HEK293 (cell line): Measurements from ENCODE around the gene SS18L1.

Experiments
- CTCF ChIA-PET: fragments of 350-600 bp; formaldehyde crosslinking; extraction: SDS; loops from one replicate; lab custom pipeline; 2021; ENCODE audit warnings: antibody characterized with exemption; lab: Yijun Ruan, JAX
- POLR2A ChIA-PET: fragments of 300-600 bp; formaldehyde crosslinking; extraction: SDS; loops from one replicate; lab custom pipeline; 2020; ENCODE audit warnings: antibody characterized with exemption, inconsistent platforms; lab: Yijun Ruan, JAX
- H3K27ac ChIP-seq: fragments of 200-500 bp; sonication (Bioruptor generic); 2 replicates; pipeline ENCODE4 v1.5.1; 2014; ENCODE audit warnings: low read depth, low read length, control low read depth, inconsistent platforms; ENCODE audit errors: extremely low read depth
- H3K36me3 ChIP-seq, 2 experiments: fragments of 200-500 bp in 1 of 2; sonication (Bioruptor generic) in 1 of 2; 1 replicate in 1 of 2; 2 replicates in 1 of 2; pipeline ENCODE4 v1.5.1; 2014 to 2017; ENCODE audit warnings: inconsistent platforms in 2 of 2, low read length in 2 of 2; ENCODE audit not compliant: control insufficient read depth in 2 of 2, insufficient read depth in 1 of 2
- H3K4me1 ChIP-seq: fragments of 200-500 bp; sonication (Bioruptor generic); 2 replicates; pipeline ENCODE4 v1.5.1; 2014; ENCODE audit warnings: mild to moderate bottlenecking, low read length, inconsistent platforms; ENCODE audit not compliant: control insufficient read depth, insufficient read depth
- H3K4me3 ChIP-seq: 2 replicates; pipeline ENCODE4 v1.5.1; 2011; ENCODE audit warnings: low read depth, mild to moderate bottlenecking, control low read depth, low read length, moderate library complexity
- H3K9me3 ChIP-seq: fragments of 200-500 bp; sonication (Bioruptor generic); 2 replicates; pipeline ENCODE4 v1.5.1; 2014; ENCODE audit warnings: low read depth, low read length, inconsistent platforms; ENCODE audit not compliant: control insufficient read depth, insufficient read depth
- BCL11A ChIP-seq: fragments of 450-650 bp; formaldehyde crosslinking; IDR thresholded peaks from 2 replicates; pipeline ENCODE4 v1.5.1; 2016; ENCODE audit warnings: low read depth, missing biosample characterization, missing genetic modification characterization
- KLF9 ChIP-seq: fragments of 450-650 bp; formaldehyde crosslinking; IDR thresholded peaks from 2 replicates; pipeline ENCODE4 v1.5.1; 2016; ENCODE audit warnings: missing biosample characterization, missing genetic modification characterization, low read depth
- YY2 ChIP-seq: fragments of 450-650 bp; formaldehyde crosslinking; IDR thresholded peaks from 2 replicates; pipeline ENCODE4 v1.5.1; 2016; ENCODE audit warnings: missing biosample characterization, missing genetic modification characterization
- ZEB2 ChIP-seq: fragments of 450-650 bp; formaldehyde crosslinking; IDR thresholded peaks from 2 replicates; pipeline ENCODE4 v1.5.1; 2016; ENCODE audit warnings: missing biosample characterization, missing genetic modification characterization
- ZNF157 ChIP-seq: fragments of 450-650 bp; formaldehyde crosslinking; IDR thresholded peaks from 2 replicates; pipeline ENCODE4 v1.5.1; 2016; ENCODE audit warnings: missing biosample characterization, missing genetic modification characterization
- ZNF202 ChIP-seq: fragments of 450-650 bp; formaldehyde crosslinking; IDR thresholded peaks from 2 replicates; pipeline ENCODE4 v1.5.1; 2016; ENCODE audit warnings: missing biosample characterization, missing genetic modification characterization, borderline replicate concordance
- ZNF221 ChIP-seq: fragments of 450-650 bp; formaldehyde crosslinking; IDR thresholded peaks from 2 replicates; pipeline ENCODE4 v1.5.1; 2017; ENCODE audit warnings: missing biosample characterization, missing genetic modification characterization, borderline replicate concordance
- ZNF350 ChIP-seq: fragments of 450-650 bp; formaldehyde crosslinking; IDR thresholded peaks from 2 replicates; pipeline ENCODE4 v1.5.0; 2017; ENCODE audit warnings: missing biosample characterization, mild to moderate bottlenecking, missing genetic modification characterization
- ZNF501 ChIP-seq: fragments of 450-650 bp; formaldehyde crosslinking; IDR thresholded peaks from 2 replicates; pipeline ENCODE4 v1.5.1; 2016; ENCODE audit warnings: missing biosample characterization, missing genetic modification characterization
- ZNF558 ChIP-seq: fragments of 450-650 bp; formaldehyde crosslinking; IDR thresholded peaks from 2 replicates; pipeline ENCODE4 v1.5.1; 2016; ENCODE audit warnings: missing biosample characterization, missing genetic modification characterization
- ZNF624 ChIP-seq: fragments of 450-650 bp; formaldehyde crosslinking; IDR thresholded peaks from 2 replicates; pipeline ENCODE4 v1.5.1; 2017; ENCODE audit warnings: missing biosample characterization, missing genetic modification characterization
- ZNF837 ChIP-seq: fragments of 450-650 bp; formaldehyde crosslinking; IDR thresholded peaks from 2 replicates; pipeline ENCODE4 v1.5.1; 2016; ENCODE audit warnings: missing biosample characterization, missing genetic modification characterization
- ZXDB ChIP-seq: fragments of 450-650 bp; formaldehyde crosslinking; IDR thresholded peaks from 2 replicates; pipeline ENCODE4 v1.5.1; 2016; ENCODE audit warnings: missing biosample characterization, missing genetic modification characterization
- TF ChIP-seq, protein P1 (sequence below): fragments of 450-650 bp; formaldehyde crosslinking; IDR thresholded peaks from 2 replicates; pipeline ENCODE4 v1.5.1; 2016; ENCODE audit warnings: missing biosample characterization, missing genetic modification characterization
- TF ChIP-seq, protein P2 (sequence below): fragments of 450-650 bp; IDR thresholded peaks from 2 replicates; pipeline ENCODE4 v1.5.1; 2018; ENCODE audit warnings: missing biosample characterization, missing genetic modification characterization
- TF ChIP-seq, protein P3 (sequence below): fragments of 450-650 bp; formaldehyde crosslinking; IDR thresholded peaks from 2 replicates; pipeline ENCODE4 v1.5.1; 2016; ENCODE audit warnings: missing biosample characterization, missing genetic modification characterization, borderline replicate concordance

Gene SS18L1

DNA sequence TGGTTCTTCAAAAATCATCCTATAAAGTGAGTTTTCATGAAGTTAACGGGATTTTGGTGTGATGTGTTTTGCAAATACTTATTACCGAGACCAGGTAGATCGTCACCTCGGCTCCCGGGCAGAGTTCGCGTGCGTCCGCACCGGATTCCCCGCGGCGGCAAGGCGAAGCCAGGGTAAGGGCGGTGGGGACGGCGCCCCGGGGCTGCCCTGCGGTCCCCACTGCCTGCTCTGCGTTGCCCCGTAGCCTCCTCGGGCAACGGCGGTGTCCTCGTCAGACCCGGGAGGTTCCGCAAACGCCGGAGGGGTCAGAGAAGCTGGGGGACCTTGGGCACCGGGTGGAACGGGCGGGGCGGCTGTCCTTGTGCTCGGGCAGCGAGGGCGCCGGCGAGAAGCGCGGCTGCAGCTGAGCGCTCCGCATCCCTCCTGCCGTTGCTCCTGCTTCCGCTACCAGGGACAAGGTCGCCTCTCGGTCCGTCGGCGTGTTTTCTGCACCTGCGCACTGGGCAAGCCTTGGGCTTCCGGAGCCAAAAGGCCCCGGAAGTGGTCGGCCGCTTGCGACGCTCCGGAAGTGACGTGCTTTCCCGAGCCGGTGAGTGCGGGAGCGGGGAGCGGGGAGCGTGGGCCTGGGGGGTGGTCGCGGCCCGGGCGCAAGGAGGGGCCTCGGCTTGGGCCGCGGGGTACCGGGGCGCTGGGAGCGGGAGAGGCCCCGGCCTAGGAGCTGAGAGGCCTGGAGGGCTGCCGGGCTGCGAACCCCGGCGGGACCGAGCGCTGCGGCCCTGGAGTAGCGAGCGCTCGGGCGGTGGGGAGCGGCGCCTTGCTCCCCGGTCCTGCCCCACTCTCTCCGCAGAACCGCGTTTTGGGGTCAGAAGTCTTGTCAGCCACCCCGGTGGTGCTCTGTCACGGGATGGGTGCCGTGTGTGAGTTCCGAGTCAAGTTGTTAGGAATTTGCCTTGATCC lies 39.2 kb downstream of the SS18L1 start, which contains the start of gene MTG2 (continued):
- peak; percentile 84 for TF ChIP-seq ZEB2 (tag by site-specific recombination)
- no peak for TF ChIP-seq ZNF221 (tag by site-specific recombination)
- TF ChIP-seq, protein P1, sequence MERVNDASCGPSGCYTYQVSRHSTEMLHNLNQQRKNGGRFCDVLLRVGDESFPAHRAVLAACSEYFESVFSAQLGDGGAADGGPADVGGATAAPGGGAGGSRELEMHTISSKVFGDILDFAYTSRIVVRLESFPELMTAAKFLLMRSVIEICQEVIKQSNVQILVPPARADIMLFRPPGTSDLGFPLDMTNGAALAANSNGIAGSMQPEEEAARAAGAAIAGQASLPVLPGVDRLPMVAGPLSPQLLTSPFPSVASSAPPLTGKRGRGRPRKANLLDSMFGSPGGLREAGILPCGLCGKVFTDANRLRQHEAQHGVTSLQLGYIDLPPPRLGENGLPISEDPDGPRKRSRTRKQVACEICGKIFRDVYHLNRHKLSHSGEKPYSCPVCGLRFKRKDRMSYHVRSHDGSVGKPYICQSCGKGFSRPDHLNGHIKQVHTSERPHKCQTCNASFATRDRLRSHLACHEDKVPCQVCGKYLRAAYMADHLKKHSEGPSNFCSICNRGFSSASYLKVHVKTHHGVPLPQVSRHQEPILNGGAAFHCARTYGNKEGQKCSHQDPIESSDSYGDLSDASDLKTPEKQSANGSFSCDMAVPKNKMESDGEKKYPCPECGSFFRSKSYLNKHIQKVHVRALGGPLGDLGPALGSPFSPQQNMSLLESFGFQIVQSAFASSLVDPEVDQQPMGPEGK = peak; percentile 76; the same call in 1 of the 2 replicates
- TF ChIP-seq, protein P2, sequence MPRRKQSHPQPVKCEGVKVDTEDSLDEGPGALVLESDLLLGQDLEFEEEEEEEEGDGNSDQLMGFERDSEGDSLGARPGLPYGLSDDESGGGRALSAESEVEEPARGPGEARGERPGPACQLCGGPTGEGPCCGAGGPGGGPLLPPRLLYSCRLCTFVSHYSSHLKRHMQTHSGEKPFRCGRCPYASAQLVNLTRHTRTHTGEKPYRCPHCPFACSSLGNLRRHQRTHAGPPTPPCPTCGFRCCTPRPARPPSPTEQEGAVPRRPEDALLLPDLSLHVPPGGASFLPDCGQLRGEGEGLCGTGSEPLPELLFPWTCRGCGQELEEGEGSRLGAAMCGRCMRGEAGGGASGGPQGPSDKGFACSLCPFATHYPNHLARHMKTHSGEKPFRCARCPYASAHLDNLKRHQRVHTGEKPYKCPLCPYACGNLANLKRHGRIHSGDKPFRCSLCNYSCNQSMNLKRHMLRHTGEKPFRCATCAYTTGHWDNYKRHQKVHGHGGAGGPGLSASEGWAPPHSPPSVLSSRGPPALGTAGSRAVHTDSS = no peak
- TF ChIP-seq ZNF624 (tag by site-specific recombination) = no peak
- TF ChIP-seq YY2 (tag by site-specific recombination) = no peak
- TF ChIP-seq KLF9 (tag by site-specific recombination) = no peak; the same call in 1 of the 2 replicates
- TF ChIP-seq ZNF202 (tag by site-specific recombination) = no peak
- TF ChIP-seq ZNF558 = no peak
- no peak for TF ChIP-seq ZNF157 (tag by site-specific recombination)
- TF ChIP-seq, protein P3, sequence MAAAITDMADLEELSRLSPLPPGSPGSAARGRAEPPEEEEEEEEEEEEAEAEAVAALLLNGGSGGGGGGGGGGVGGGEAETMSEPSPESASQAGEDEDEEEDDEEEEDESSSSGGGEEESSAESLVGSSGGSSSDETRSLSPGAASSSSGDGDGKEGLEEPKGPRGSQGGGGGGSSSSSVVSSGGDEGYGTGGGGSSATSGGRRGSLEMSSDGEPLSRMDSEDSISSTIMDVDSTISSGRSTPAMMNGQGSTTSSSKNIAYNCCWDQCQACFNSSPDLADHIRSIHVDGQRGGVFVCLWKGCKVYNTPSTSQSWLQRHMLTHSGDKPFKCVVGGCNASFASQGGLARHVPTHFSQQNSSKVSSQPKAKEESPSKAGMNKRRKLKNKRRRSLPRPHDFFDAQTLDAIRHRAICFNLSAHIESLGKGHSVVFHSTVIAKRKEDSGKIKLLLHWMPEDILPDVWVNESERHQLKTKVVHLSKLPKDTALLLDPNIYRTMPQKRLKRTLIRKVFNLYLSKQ = no peak
- peak; percentile 69; the same call in 1 of the 2 replicates for TF ChIP-seq ZNF501 (tag by site-specific recombination)
- TF ChIP-seq ZXDB (tag by site-specific recombination) = peak; percentile 86

DNA sequence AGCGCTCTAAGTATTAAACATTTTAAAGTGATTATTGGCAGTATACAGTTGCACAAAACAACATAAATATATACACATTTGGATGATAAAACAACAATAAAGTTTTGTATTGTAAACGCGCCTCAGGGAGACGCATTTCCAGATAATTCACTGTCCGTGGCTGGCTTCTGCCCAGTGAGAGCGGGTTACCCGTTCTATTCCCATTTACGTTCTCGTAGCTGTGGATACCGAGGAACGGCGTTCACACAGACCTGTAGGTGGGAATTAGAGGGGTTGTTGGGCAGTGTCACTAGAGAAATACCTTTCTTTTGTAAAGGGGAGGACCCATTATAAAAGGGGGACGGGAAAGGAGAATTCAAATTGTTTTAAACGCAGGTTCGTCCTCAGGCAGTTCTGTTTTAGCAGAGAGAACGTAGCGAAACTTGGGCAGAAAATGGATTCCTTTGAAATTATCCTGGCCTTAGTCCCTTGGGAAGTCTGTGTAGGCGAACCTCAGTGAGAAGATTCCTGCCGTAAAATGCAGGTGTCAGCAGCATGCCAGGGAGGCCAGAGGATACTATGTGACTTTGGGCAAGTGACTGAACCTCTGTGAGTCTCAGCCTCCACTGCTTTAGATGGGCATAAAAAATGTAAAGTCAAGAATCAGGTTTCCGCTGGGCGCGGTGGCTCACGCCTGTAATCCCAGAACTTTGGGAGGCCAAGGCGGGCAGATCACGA lies 40.0 kb downstream of the SS18L1 start:
- H3K36me3 ChIP-seq = peaks cover 0 to 12% of the 10 kb centered on the region in 2 experiments; a peak in 2 of 3 replicates
- TF ChIP-seq BCL11A (tag by site-specific recombination) = no peak
- no peak for TF ChIP-seq ZNF157 (tag by site-specific recombination)
- no peak for TF ChIP-seq ZNF350
- TF ChIP-seq ZNF837 (tag by site-specific recombination) = no peak
- TF ChIP-seq, protein P3 = no peak
- peak overlapping the region; percentile 72 for H3K4me3 ChIP-seq
- no peaks in the 10 kb centered on the region for H3K9me3 ChIP-seq
- peak overlapping the region; percentile 90; the same call in 1 of the 2 replicates for H3K27ac ChIP-seq
- CTCF ChIA-PET = no interaction called here
- H3K4me1 ChIP-seq = no peaks in the 10 kb centered on the region
- POLR2A ChIA-PET = no interaction called here
